OCI-M2 (cell line): ENCODE measurements around the gene WDFY1.
"Not testable (repeated sequence)": the region's sequence is repeated elsewhere in the genome, so short reads cannot be mapped to it uniquely, and the experiment has no call there.

Experiments used
- DNase-seq: peaks from one replicate; lab custom pipeline; 2025; ENCODE audit not compliant: unreplicated experiment; lab: John Stamatoyannopoulos, UW

Gene WDFY1

DNA sequence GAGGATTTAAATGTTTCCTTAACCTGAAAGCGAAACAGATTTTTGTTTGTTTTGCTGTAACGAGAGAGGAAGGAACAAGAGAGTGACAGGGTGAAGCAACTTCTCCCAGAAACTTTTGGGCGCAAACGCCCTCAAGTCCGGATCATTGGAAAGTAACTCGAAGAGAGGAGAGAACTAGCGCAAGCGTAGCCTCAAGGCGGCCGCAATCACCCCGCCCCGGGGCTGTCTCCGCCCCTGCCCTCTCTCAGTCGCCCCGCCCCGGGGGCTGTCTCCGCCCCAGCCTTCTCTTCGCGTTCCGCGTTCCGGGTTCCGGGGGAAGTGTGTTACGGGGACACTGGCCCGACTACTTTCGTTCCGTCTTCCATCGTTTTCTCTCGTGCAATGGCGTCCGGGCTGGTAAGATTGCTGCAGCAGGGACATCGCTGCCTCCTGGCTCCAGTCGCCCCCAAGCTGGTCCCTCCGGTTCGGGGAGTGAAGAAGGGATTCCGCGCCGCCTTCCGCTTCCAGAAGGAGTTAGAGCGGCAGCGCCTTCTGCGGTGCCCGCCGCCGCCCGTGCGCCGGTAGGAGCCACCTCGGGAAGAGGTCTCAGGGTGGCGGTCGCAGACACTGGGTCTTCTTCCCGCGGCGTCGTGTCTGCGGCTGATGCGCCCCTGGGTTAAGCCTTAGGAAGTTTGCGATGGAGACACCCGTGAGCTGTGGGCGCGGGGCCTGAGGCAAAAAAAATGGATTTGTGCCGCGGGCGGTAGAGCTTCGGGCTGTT lies 12.1 kb upstream of the WDFY1 start, which contains the start of gene MRPL44:
TSS of gene MRPL44 (plus strand) at position 372 of the 760 bp plus-strand sequence. CDS start at position 382, 10 bp downstream.
- DNase-seq: peak; percentile 26

DNA sequence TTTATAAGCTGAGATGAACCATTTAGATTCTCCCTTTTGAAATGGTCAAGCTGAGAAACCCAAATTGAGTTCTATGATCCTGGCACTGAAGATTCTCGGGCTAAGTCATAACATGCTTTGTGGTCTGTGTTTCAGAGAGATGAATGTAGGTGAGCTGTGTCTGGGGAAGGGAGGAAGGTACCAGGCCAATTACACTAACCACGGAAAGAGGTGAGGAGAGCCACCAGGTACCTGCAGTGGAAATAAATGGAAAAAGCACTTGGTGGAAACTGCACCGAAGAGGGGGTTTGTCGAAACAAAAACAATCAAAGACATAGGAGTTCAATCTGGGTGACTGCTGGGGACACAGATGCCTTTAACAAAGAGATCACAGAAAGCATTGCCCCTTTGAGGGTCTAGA lies 11.2 kb upstream of the WDFY1 start:
- no peak for DNase-seq

DNA sequence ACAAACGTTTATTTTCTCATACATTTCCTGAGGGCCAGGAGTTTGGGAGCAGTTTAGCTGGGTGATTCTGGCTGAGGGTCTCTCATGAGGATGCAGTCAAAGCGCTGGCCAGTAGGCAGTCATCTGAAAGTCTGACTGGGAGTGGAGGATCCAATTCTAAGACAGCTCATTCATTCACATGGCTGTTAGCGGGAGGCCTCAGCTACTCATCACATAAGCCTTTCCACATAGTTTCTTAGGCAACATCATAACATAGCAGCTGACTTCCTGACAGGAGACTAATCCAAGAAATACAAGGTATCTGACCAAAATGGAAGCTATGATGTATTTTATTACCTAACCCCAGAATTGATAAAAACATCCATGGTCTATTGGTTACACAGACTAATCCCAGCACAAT lies 9.3 kb upstream of the WDFY1 start:
- DNase-seq: no peak

DNA sequence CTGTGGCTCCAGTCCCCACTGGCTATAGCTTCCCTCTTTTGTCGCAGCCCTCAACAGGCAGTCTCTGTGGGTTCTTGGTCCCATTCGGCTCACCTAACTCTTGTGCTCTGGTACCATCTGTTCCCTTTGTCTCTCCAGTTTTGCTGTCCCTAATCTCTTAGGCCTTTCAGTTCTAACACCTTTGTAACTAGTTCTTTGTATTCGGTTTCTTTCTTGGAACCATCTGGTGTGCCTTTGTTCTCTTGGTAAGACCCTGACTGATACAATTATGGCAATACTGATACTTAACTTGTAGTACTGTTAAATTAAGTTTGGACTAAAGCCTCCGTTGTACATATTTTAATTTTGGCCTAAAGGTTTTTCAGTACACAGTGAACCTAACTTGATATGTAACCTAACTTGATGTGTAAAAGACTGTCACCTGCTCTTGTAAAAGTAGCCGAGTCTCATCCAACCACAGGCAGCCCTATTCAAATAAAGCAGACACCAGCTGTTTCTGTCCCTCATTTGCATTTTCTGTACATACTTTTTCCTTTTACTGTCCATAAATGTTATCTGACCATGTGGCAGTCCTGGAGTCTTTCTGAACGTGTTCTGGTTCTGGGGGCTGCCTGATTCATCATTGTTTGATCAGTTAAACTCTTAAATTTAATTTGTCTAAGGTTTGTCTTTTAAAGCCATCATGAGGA lies 7.3 kb upstream of the WDFY1 start:
- no peak for DNase-seq

DNA sequence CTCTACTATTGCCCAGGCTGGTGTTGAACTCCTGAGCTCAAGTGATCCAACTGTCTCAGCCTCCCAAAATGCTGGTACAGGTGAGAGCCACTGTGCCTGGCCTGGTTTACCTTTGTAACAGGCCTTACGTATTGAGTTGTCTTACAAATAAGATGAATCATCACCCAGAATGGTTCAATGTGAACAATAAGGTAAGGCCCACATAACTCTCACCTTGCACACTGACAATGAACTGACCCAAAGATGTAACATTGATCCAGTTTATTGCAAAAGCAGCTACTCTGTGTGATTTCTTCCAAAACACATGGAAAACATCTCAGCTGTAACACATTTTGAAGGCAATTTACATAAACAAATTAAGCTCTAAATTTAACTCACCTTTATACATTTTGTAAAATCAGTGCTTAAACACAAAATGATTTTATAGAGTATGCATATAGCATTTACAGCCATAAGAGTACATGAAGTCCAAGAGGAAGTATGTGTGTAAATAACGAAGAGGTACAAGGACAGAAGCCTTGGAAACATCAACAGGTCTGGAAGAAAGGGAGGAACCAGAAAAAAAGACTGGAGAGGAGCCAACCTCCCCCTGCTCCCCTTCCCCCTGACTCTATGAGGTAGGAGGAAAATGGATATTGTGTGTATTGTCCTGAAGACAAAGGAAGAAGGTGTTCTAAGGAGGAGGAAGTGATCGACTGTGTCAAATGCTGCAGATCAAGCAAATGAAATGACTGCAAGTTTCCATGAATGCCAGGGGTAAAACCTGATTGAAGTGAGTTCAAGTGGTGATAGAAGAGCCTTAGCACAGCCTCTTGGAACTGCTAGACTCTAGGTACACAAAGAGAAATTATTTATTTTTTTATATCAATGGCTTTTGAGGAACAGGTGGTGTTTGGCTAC lies 5.6 kb upstream of the WDFY1 start:
- DNase-seq: no peak

DNA sequence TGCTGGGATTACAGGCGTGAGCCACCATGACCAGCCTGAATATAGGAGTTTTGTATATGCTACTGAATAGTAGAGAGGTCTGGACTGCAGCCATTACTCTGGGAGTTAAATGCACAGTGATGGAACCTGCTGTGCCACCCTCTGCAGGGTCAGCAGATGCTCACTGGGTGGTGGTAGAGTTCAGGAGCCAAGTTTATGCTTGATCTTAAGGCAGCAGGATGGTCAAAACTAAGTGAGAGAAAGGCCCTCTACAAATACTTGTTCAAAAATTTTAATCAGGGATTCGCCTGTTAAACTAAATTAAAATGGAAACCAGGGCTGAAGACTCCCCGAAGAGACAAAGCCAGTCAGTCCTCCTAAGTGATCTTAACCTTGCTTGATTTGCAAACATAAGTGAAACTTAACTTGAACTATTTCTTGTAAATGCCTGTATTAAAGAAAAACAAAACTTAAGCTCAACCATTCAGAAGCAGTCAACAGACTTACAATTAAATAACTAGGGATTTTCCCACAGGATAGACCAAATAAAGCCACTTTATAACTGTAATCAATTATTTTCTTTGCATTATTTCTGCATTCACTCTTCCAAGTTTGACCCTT lies 4.2 kb upstream of the WDFY1 start:
- DNase-seq: no peak

DNA sequence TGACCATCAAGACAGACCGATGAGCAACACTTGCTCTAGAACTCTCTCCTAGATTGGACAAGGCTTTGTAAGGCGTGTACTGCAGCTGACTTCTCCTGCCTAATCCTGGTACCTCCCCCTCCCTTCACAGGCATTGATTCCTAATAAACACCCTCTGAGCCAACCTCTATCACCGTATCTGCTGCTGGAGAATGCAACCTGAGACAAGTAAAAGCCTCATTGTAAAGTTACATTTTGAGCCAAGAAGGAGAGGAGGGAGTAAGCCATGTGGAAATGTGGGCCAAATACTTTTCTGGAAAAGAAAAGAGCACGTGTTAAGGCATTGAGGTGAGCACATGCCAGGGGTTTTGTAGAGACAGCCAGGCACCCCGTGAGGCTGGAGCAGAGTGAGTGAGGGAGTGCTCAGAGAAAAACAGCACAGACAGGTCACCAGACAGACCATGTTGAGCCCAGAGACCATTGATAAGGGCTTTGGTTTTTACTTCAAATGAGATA lies 2.6 kb upstream of the WDFY1 start:
- no peak for DNase-seq

DNA sequence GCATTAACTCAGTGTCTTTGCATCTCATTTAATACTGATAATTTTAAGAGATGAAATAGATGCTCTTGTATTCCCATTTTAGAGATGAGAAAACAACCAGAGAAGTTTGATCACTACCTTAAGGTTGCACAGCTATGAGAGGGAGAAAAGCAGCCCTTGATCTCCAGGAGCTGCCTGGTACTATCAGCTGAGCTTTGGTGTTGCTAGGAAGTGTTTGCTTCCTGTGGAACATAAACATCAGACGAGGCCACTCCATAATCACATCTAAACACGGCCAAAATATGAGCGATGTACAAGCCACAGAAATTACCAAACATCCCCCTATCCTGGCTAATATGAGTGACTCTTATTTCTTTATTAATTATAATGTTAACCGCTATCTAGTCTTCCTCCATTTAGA lies 620 bp upstream of the WDFY1 start:
- no peak for DNase-seq

DNA sequence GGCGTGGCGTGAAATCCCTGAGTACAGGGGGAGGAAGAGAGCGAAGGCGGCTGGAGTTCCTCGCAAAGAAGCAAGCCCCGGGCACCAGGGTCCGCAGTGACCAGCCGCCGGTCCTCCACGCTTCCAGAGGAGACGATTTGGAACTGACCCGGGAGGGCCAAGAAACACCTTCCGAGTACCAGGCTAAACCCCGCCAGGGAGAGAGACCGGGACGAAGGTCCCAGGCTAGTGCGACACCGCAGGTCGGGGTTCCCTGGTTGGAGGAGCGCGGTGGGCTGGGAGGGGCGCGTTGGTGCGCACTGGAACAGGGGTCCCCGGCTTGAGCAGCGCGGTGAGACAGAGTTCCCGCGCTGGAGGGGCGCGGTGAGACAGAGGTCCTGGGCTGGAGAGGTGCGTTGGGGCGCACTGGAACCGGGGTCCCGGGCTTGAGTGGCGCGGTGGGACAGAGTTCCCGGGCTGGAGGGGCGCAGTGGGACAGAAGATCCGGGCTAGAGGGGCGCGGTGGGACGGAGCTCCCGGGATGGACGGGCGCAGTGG lies 901 bp downstream of the WDFY1 start:
- DNase-seq: no peak

DNA sequence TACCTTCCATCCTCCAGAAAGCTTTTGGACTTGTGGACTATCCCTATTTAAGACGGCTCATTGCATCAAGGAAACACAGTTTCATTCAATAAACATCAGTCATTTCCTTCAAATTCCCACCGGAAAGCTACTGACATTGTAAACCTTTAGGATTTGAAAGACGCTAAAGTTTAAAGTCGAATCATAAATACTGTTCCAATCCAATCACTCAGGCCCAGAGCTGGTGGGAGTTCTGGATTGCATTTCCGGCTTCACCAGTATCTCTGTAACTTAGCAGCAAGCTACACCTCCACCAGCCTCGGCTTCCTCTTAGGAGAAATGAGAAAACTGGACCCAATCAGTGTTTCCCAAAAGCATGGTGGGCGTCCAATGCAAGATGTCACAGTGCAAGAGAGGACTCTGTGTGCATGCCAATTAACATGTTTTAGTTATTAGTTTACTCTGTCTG lies 1.6 kb downstream of the WDFY1 start:
- DNase-seq: no peak

DNA sequence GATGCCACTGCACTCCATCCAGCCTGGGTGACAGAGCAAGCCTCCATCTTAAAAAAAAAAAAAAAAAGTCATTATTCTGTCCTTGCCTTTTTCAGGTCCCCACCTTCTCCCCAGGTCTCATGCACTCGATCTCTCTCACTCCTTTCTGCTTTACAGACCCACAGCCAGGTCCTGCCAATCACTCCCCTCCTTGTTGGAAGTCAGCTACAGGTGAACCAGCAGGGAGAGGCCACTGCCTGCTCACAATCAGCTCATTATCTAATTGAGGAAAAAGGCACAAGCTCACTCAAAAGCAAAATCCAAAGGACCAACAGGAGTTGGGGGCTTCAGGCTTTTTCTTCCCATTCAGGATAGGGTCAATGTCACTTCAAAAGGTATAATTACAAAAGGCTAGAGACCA lies 2.0 kb downstream of the WDFY1 start:
- no peak for DNase-seq

DNA sequence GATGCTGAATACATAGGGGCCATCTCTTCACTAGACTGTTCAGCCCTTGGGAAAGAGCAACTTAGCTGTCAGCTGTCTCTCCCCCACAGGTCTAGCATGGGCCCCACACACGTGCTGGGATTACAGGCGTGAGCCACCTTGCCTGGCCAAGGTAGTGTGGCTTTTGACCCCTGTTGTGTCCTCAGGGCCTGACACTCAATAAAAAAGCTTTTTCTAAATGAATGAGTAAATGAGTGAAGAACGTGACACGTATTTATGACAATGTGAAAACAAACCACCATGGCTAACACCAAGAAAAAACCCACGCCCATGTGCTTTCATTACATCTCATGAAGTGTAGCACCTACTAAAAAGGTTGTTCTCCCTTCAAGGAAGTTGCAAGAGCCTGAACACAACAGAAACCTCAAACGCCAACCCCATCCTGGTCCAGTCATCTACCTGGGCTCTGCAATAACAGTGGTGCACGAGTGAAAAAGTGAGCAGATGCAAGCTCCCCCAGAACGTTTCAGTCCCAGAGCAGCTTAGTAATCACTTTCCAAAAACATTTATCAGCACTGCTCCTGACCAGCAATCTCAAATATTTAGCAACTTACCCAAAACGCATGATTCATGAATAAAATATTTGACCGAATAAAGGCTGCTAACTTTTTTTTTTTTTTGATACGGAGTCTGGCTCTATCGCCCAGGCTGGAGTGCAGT lies 3.4 kb downstream of the WDFY1 start:
- DNase-seq: no peak

DNA sequence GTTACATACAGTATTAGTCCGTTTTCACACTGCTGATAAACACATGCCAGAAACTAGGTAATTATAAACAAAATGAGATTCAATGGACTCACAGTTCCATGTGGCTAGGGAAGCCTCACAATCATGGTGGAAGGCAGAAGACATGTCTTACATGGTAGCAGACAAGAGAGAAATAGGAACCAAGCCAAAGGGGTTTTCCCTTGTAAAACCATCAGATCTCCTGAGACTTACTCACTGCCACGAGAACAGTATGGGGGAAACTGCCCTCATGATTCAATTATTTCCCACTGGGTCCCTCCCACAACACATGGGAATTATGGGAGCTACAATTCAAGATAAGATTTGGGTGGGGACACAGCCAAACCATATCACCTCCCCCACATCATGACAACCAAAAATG lies 5.7 kb downstream of the WDFY1 start:
- not testable (repeated sequence) for DNase-seq

DNA sequence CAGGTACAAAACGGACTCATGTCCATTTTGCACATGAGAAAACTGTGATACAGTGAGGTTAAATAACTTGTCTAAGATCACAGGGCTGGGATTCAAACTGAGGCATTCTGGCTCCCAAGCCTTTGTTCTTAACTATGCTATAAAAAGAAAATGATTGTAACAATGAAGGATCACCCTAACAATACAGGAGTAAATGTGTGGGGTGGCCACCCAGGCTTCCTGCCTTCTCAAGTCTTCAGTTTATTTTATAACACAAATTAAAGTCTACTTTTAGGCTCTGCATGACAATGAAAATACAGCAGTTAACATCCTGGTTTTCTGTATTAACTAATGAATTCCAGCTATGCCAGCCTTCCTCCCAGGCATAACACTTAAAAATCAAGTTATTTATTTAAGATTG lies 7.6 kb downstream of the WDFY1 start:
- no peak for DNase-seq

DNA sequence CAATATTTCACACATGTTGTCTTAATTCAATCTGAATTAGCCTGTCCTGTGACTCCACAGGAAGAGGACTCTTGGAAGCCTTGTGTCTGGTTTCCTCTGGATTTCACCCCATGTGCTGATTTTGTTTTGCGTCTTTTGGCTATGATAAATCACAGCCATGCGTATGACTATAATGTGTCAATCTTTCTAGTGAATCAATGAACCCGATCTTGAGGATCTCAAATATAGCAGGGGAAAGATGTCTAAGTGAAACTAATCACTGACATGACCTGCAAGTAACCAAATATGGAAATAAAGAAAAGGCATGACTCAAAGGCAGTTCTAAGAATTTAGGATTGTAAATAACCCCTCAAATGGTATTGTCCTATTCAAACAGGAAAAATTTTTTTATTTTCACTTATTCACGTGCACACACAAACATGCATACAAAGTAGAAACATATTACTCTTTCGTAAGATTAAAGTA lies 8.2 kb downstream of the WDFY1 start:
- no peak for DNase-seq

DNA sequence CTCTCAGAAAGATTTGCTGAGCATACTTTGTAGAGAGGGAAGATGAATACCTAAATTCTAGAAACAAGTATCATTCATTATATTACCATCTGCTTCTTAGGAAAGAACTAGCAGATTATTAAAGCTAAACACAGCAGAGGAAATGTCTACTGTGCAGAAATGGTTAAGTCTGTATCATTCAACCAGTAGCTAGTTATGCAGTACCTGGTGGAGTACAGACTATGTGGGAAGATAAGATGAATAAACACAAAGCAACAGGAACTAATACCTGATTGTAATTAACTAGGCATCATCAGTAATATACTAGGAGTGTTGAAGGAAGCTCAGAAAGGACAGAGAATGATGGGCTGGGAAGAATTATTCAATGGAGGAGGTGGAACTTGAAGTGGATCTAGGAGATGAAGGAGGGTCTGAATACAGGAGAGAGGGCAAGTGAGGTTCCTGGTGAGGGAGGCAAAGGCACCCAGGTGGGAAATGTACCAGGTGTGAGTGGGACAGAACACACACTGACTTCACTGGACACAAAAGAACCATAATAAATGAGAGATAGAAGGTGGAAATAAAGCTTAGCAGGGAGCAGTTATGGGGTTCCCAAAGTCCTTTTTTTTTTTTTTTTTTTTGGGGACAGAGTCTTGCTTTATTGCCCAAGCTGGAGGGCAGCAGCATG lies 9.5 kb downstream of the WDFY1 start:
- DNase-seq: no peak

DNA sequence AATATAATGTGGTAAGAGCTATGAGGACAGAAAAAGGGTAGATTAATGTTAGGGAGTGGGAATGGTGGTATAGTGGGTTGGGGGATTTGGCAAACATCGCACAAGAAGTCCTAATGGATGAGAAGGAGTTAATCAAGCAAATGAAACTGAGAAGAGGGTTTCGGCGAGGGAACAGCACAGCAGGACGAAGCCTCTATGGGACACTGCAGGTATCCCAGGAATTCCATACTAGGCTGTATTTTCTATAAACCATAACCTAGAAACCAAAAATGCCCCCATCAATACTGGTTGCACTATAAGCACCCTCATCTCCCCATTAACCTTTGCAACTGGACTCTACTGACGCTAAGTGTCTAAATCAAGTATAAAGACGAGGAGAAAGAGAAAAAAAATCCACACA lies 10.3 kb downstream of the WDFY1 start:
- DNase-seq: no peak

DNA sequence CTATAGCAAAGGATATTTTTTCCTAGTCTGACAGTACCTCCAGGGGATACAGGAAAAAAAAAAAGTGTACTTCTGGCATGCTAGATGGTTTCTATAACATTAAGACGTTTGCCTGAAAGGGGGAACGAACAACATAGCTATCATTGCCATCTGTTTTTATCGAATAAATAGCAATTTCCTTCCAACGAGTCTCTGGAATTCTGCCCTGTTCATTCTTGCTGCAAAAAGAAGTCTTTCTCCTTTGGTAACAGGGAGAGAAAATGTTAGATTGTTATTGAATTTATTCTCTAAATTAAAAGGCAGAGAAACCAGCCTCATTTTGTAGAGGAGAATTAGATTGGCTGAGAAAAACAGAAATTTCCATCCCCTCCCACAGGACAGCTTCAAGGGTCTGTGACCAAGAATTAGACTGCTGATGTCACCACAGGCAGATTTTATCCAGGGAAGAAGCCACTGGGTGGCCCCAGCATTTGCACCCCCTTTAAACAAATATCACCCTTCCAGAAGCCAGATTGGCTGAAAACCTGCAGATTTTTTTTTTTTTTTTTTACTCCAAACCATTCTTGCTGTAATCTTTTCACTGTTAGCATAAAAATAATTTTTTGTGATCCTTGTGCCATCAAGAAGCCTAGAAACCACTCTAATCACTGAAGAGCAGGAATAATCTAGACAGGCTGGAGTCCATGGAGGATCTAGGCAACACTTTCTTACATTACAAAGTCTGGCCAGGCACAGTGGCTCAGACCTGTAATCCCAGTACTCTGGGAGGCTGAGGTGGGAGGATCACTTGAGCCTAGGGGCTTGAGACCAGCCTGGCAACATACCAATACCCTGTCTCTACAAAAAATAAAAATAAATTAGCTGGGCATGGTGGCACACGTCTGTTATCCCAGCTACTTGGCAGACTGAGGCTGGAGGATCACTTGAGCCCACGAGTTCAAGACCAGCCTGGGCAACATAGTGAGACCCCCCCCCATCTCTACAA lies 12.0 kb downstream of the WDFY1 start:
- DNase-seq: no peak
